Spleen (tissue), 11 donors: ENCODE data around the gene TTC28. TPM values are rescaled to one million over a fixed set of nuclear protein-coding genes. Genes with fewer than 3 reads are reported as not detected.

Experiments used
- DNase-seq: peaks from one replicate; pipeline ENCODE4 v3.0.0-alpha.2; 2020
- H3K27ac ChIP-seq, 8 donors: fragments of 200-600 bp; sonication (generic) in 7 of 8; 1 replicate in 4 of 8; 2 replicates in 4 of 8; pipeline versions ENCODE4 v1.5.0 to v1.8.0; 2016 to 2021; ENCODE audit warnings: inconsistent platforms in 4 of 8, mild to moderate bottlenecking in 4 of 8, moderate library complexity in 1 of 8
- H3K27me3 ChIP-seq, 7 donors: fragments of 200-600 bp; sonication (generic) in 6 of 7; replicated peaks in 1 of 7; 1 replicate in 4 of 7; 2 replicates in 3 of 7; pipeline versions ENCODE4 v1.5.0 to v1.8.0; 2016 to 2021; ENCODE audit warnings: inconsistent platforms in 3 of 7, mild to moderate bottlenecking in 1 of 7
- H3K36me3 ChIP-seq, 6 donors: fragments of 200-600 bp; sonication (generic) in 5 of 6; 1 replicate in 4 of 6; 2 replicates in 2 of 6; pipeline versions ENCODE4 v1.5.0 to v1.8.0; 2016 to 2021; ENCODE audit warnings: inconsistent platforms in 2 of 6
- H3K4me1 ChIP-seq, 6 donors: fragments of 200-600 bp; sonication (generic) in 5 of 6; 1 replicate in 3 of 6; 2 replicates in 3 of 6; pipeline versions ENCODE4 v1.5.0 to v1.8.0; 2016 to 2021; ENCODE audit warnings: inconsistent platforms in 3 of 6
- H3K4me3 ChIP-seq, 8 donors: fragments of 200-600 bp; sonication (generic) in 7 of 8; 1 replicate in 4 of 8; 2 replicates in 4 of 8; pipeline versions ENCODE4 v1.5.0 to v1.8.0; 2016 to 2021; ENCODE audit warnings: inconsistent platforms in 4 of 8, mild to moderate bottlenecking in 4 of 8, moderate library complexity in 2 of 8
- H3K9me3 ChIP-seq, 8 donors: fragments of 200-600 bp; sonication (generic) in 7 of 8; 1 replicate in 4 of 8; 2 replicates in 4 of 8; pipeline versions ENCODE4 v1.5.0 to v1.8.0; 2016 to 2021; ENCODE audit warnings: inconsistent platforms in 4 of 8
- CTCF ChIP-seq, 11 experiments: fragments of 200-600 bp in 7 of 11; fragments of 450-650 bp in 4 of 11; sonication (generic) in 4 of 11; IDR thresholded peaks in 8 of 11; conservative IDR thresholded peaks in 3 of 11; 1 replicate in 7 of 11; 2 replicates in 4 of 11; pipeline versions ENCODE4 v1.4.0 to v1.8.0; 2016 to 2021; ENCODE audit warnings: antibody characterized with exemption in 11 of 11, inconsistent platforms in 4 of 11, mild to moderate bottlenecking in 1 of 11
- POLR2A ChIP-seq, 3 donors: fragments of 450-650 bp; IDR thresholded peaks; one replicate each; pipeline ENCODE4 v1.5.1; 2017; ENCODE audit warnings: antibody characterized with exemption in 3 of 3, mild to moderate bottlenecking in 1 of 3
- POLR2AphosphoS5 ChIP-seq, 3 donors: sonication (generic); formaldehyde crosslinking; IDR thresholded peaks; one replicate each; pipeline ENCODE4 v1.5.1; 2017; ENCODE audit warnings: antibody characterized with exemption in 3 of 3
- WGBS, 5 donors: extraction: QIAGEN DNeasy Blood & Tissue Kit in 3 of 5; methylation state at CpG; one replicate each; pipeline versions ENCODE4 v1.1.5 to v1.1.7; 2013 to 2018; 5-methylcytosine and 5-hydroxymethylcytosine counted together
- intact Hi-C: fragments of 100-400 bp; cut with DNase I; formaldehyde crosslinking; loops from one replicate; pipeline ENCODE4 v1.15.0; 2023; ENCODE audit warnings: low total_unique reads
- polyA plus RNA-seq, 3 donors: library from polyadenylated mRNA; stranded (reverse); fragments of 200-250 nt; gene quantifications; one replicate each; pipeline ENCODE4 v1.2.1, GENCODE V29; 2013
- total RNA-seq, 7 donors: library from RNA; depleted of rRNA in 3 of 7; stranded (reverse); fragments of >200 nt in 3 of 7; fragmentation: NEBNext Ultra II Directional in 4 of 7; extraction: Animal tissue kit (Norgen Biotek cat#: 25700) in 4 of 7; gene quantifications; one replicate each; pipeline versions ENCODE4 v1.1.0 to v1.2.1, GENCODE V29; 2016 to 2021
- donor health status: healthy with polysubstance abuse.
- donor health status: DM: no; HTN: no; CAD: no; lungs with moderate emphysema.
- donor health status: DM: no; HTN: no; CAD: no.
- donor health status: Bipolar disorder and iron deficiency.
- donor health status: healthy.
- donor health status: DM: no; HTN: no; CAD: no.
- donor health status: DM: yes; HTN: yes; CAD: no.

TTC28 gene
- total and polyA plus RNA-seq, 10 donors, result 0.62 to 69.0 (median 33.5) TPM

- TF ChIP-seq POLR2AphosphoS5 (IDR thresholded peaks at IDR 0.05), result no peak
- no peak for TF ChIP-seq POLR2A (IDR thresholded peaks at IDR 0.05)
- TF ChIP-seq CTCF (IDR thresholded peaks at IDR 0.05 in 8 of 11, conservative IDR thresholded peaks at IDR 0.05 in 3 of 11), result no peak
Observed at GRCh38 chr22:28488825-28489224, 190.8 kb downstream of the TTC28 start.

GRCh38 chr22:28484662-28485061 lies 195.0 kb downstream of the TTC28 start:
- Histone ChIP-seq H3K4me3 (no peak overlapping the region), H3K4me1 (no peaks in the 10 kb centered on the region), H3K27ac (no peak overlapping the region), H3K36me3 (no peaks in the 10 kb centered on the region), H3K9me3 (no peaks in the 10 kb centered on the region), H3K27me3 (no peaks in the 10 kb centered on the region)
- intact Hi-C loops, result no loop called here
- no peak for TF ChIP-seq POLR2AphosphoS5 (IDR thresholded peaks at IDR 0.05)
- TF ChIP-seq POLR2A (IDR thresholded peaks at IDR 0.05), result no peak
- no peak for TF ChIP-seq CTCF (IDR thresholded peaks at IDR 0.05 in 8 of 11, conservative IDR thresholded peaks at IDR 0.05 in 3 of 11)
- WGBS, 5 donors, result 86 to 97% (median 94%) methylated on average over 1 of the region's 1 CpG
- no peak for DNase-seq

More at GRCh38 chr22:28488825-28489224, 190.8 kb downstream of the TTC28 start:
- intact Hi-C loops, result no loop called here
- Histone ChIP-seq H3K9me3 (no peaks in the 10 kb centered on the region), H3K36me3 (no peaks in the 10 kb centered on the region), H3K4me1 (no peaks in the 10 kb centered on the region), H3K27me3 (no peaks in the 10 kb centered on the region), H3K27ac (no peak overlapping the region), H3K4me3 (no peak overlapping the region)
- 56 to 77% (median 66%) methylated on average over 2 of the region's 2 CpGs for WGBS, 5 donors
- DNase-seq, result no peak

GRCh38 chr22:28481725-28482124 lies 197.9 kb downstream of the TTC28 start:
- 48 to 78% (median 52%) methylated on average over 2 of the region's 2 CpGs for WGBS, 5 donors
- no peak overlapping the region for H3K27ac ChIP-seq
- DNase-seq, result no peak
- H3K4me3 ChIP-seq, result no peak overlapping the region
- TF ChIP-seq POLR2AphosphoS5 (IDR thresholded peaks at IDR 0.05) (no peak), CTCF (IDR thresholded peaks at IDR 0.05 in 8 of 11, conservative IDR thresholded peaks at IDR 0.05 in 3 of 11) (no peak), POLR2A (IDR thresholded peaks at IDR 0.05) (no peak)
- H3K36me3 ChIP-seq, result no peaks in the 10 kb centered on the region
- no peaks in the 10 kb centered on the region for H3K27me3 ChIP-seq
- H3K9me3 ChIP-seq, result no peaks in the 10 kb centered on the region
- intact Hi-C loops, result no loop called here
- H3K4me1 ChIP-seq, result no peaks in the 10 kb centered on the region

GRCh38 chr22:28480000-28480715 lies 199.5 kb downstream of the TTC28 start:
- WGBS, 5 donors, result 78 to 91% (median 86%) methylated on average over 3 of the region's 3 CpGs
- no peak for DNase-seq
- TF ChIP-seq POLR2AphosphoS5 (IDR thresholded peaks at IDR 0.05), result no peak
- TF ChIP-seq CTCF (IDR thresholded peaks at IDR 0.05 in 8 of 11, conservative IDR thresholded peaks at IDR 0.05 in 3 of 11), result no peak
- TF ChIP-seq POLR2A (IDR thresholded peaks at IDR 0.05), result no peak
- Histone ChIP-seq H3K9me3 (no peaks in the 10 kb centered on the region), H3K36me3 (no peaks in the 10 kb centered on the region), H3K27ac (no peak overlapping the region), H3K27me3 (no peaks in the 10 kb centered on the region), H3K4me3 (no peak overlapping the region), H3K4me1 (no peaks in the 10 kb centered on the region)
- intact Hi-C loops, result no loop called here
